OCI-LY3 (cell line): ENCODE measurements around the gene CDKN1C.
A peak's percentile ranks its signal among the peaks of the same experiment; 100 is the strongest.

ENCODE experiments used
- H2AFZ ChIP-seq: fragments of 200-600, 300-600 bp; shearing (Covaris generic); 2 replicates; pipeline ENCODE4 v1.6.0; 2014; ENCODE audit warnings: antibody characterized with exemption, low read depth, low read length
- H3K27ac ChIP-seq: fragments of 200-600, 300-600 bp; sonication (generic); 2 replicates; pipeline ENCODE4 v1.5.1; 2014; ENCODE audit warnings: mild to moderate bottlenecking, low read length, moderate library complexity, mixed read lengths
- H3K27me3 ChIP-seq: fragments of 200-600, 300-600 bp; sonication (generic); 2 replicates; pipeline ENCODE4 v1.6.1; 2014; ENCODE audit warnings: low read depth, low read length, mixed read lengths
- H3K36me3 ChIP-seq: fragments of 200-600, 300-600 bp; sonication (generic); replicated peaks from 2 replicates; pipeline ENCODE3; 2014; ENCODE audit warnings: low read depth, low read length, mixed read lengths
- H3K4me1 ChIP-seq: fragments of 300-600, 200-600 bp; sonication (generic); 2 replicates; pipeline ENCODE4 v1.6.1; 2014; ENCODE audit warnings: low read length, mixed read lengths
- H3K4me2 ChIP-seq: fragments of 200-600, 300-600 bp; sonication (generic); 2 replicates; pipeline ENCODE4 v1.6.1; 2014; ENCODE audit warnings: low read length, mixed read lengths
- H3K4me3 ChIP-seq: fragments of 300-600, 200-600 bp; sonication (generic); 2 replicates; pipeline ENCODE4 v1.5.1; 2014; ENCODE audit warnings: antibody characterized with exemption, mild to moderate bottlenecking, low read length, moderate library complexity
- H3K79me2 ChIP-seq: fragments of 300-600, 200-600 bp; shearing (Covaris generic); 2 replicates; pipeline ENCODE4 v1.6.1; 2014; ENCODE audit warnings: mild to moderate bottlenecking, low read length, mixed read lengths
- H3K9ac ChIP-seq: fragments of 300-600, 200-600 bp; shearing (Covaris generic); 2 replicates; pipeline ENCODE4 v1.6.0; 2014; ENCODE audit warnings: mild to moderate bottlenecking, low read length, moderate library complexity
- H3K9me3 ChIP-seq: fragments of 200-600, 300-600 bp; shearing (Covaris generic); 2 replicates; pipeline ENCODE4 v1.6.1; 2014; ENCODE audit warnings: low read length, mixed read lengths; ENCODE audit not compliant: insufficient read depth
- H4K20me1 ChIP-seq: fragments of 200-600, 300-600 bp; sonication (generic); 2 replicates; pipeline ENCODE4 v1.6.1; 2016; ENCODE audit warnings: low read length, mixed read lengths; ENCODE audit not compliant: insufficient read depth
- EZH2phosphoT487 ChIP-seq: fragments of 200-600 bp; shearing (Covaris generic); IDR thresholded peaks from 2 replicates; pipeline ENCODE4 v1.6.1; 2018; ENCODE audit warnings: antibody characterized with exemption, mixed run types, low read depth
- TF ChIP-seq, protein P1 (sequence below): fragments of 200-600, 300-600 bp; sonication (generic); IDR thresholded peaks from 2 replicates; pipeline ENCODE4 v1.5.1; 2014; ENCODE audit warnings: antibody characterized with exemption, low read length, low read depth

Gene CDKN1C

DNA sequence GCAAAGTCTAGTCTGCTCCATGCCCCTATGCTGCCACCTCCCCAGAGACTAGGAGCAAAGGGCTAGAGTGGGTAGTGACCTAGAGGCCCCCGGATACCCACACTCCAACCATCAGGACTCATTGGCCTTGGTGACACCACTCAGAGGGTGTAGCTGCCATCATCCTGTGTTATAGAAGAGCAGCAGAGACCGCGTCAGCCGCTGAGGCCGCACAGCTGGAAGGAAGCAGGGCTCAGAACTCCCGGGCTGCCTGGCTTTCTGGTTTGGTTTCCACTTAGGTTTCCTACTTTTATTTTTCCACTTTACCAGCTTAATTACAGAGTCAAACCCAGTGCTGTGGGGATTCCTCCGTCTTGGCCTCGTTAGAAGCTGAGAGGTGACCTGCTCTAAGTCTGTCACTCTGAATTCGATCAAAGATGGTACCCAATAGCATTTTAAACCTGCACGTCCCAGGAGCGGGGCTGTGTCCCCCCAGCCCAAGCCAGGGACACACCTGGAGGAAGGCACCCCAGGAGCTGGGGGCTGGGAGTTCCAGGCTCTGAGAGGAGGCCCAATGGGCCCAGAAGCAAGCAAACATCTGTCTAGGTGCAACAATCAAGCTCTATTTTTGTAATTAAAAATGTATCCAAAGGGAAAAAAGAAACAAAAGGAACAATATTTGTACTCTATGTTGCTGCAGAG, 2.1 kb upstream of the CDKN1C start:
- H3K79me2 ChIP-seq: no peaks in the 10 kb centered on the region
- peak overlapping the region; percentile 71 for H3K4me2 ChIP-seq
- H3K27ac ChIP-seq: no peak overlapping the region
- no peak for TF ChIP-seq EZH2phosphoT487
- TF ChIP-seq, protein P1, sequence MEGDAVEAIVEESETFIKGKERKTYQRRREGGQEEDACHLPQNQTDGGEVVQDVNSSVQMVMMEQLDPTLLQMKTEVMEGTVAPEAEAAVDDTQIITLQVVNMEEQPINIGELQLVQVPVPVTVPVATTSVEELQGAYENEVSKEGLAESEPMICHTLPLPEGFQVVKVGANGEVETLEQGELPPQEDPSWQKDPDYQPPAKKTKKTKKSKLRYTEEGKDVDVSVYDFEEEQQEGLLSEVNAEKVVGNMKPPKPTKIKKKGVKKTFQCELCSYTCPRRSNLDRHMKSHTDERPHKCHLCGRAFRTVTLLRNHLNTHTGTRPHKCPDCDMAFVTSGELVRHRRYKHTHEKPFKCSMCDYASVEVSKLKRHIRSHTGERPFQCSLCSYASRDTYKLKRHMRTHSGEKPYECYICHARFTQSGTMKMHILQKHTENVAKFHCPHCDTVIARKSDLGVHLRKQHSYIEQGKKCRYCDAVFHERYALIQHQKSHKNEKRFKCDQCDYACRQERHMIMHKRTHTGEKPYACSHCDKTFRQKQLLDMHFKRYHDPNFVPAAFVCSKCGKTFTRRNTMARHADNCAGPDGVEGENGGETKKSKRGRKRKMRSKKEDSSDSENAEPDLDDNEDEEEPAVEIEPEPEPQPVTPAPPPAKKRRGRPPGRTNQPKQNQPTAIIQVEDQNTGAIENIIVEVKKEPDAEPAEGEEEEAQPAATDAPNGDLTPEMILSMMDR: no peak
- H3K36me3 ChIP-seq: no peaks in the 10 kb centered on the region
- no peaks in the 10 kb centered on the region for H3K27me3 ChIP-seq
- H3K9ac ChIP-seq: no peak overlapping the region
- peaks cover 23% of the 10 kb centered on the region for H3K4me1 ChIP-seq
- H4K20me1 ChIP-seq: no peaks in the 10 kb centered on the region
- peak overlapping the region; percentile 47; the same call in 1 of the 2 replicates for H3K4me3 ChIP-seq
- H2AFZ ChIP-seq: no peak overlapping the region
- H3K9me3 ChIP-seq: no peaks in the 10 kb centered on the region

DNA sequence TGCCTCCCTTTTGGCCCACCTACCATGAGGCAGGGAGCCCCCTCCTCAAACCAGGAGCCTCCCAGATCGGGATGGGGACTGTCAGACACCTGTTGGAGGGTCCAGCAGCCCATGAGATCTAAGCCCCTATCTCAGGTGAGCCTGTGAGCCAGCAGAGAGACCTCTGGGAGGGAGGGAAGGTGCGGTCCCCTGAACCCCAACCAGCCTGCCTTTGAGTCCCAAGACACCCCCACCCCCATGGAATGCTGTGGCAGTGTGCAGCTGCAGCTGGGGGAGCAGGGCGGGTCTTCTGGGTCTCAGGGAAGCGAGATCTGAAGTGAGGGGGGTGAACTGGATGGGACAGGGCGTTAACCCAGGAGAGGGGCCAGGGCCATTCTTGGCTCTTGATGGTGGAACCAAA, 1.4 kb upstream of the CDKN1C start:
- H3K4me1 ChIP-seq: peaks cover 20% of the 10 kb centered on the region
- no peak overlapping the region for H3K27ac ChIP-seq
- H3K9ac ChIP-seq: no peak overlapping the region
- H3K36me3 ChIP-seq: no peaks in the 10 kb centered on the region
- no peak overlapping the region for H2AFZ ChIP-seq
- no peaks in the 10 kb centered on the region for H3K27me3 ChIP-seq
- H3K79me2 ChIP-seq: no peaks in the 10 kb centered on the region
- no peaks in the 10 kb centered on the region for H3K9me3 ChIP-seq
- no peaks in the 10 kb centered on the region for H4K20me1 ChIP-seq
- H3K4me3 ChIP-seq: no peak overlapping the region
- no peak overlapping the region for H3K4me2 ChIP-seq
- TF ChIP-seq, protein P1: no peak
- no peak for TF ChIP-seq EZH2phosphoT487

DNA sequence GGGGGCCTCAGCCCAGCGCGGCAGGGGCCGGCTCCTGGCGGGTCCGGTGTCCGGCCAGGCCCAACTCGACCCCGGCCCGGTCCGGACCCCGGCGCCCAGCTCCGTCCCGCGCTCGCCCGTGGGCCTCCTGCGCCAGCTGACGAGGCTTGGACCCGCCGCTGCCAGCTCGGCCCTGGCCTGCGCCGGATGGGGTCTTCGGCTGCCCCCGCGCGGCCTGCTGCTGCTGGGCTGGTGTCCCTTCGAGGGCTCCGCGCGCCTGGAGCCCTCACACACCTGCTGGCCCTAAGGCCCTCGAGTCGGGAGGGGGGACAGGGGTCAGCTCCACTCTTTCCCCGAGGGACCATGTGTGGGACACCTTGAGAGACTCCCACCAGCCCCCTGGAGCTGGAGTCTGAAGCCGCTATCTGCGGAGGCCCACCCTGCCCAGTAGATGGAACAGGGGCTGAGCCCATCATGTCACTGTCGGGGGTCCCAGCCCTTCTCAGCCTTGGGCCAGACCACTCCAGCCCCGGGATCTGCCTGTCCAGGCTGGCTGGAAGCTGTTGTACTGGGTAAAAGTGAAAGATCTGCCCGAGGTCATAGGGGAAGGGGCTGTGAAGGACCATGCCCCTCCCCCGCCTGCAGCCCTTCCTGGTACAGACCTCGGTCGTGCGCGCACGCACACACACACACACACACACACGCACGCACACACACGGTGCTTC, 768 bp upstream of the CDKN1C start:
- Histone ChIP-seq H4K20me1 (no peaks in the 10 kb centered on the region), H3K9me3 (no peaks in the 10 kb centered on the region), H3K4me1 (peaks cover 14% of the 10 kb centered on the region), H2AFZ (no peak overlapping the region), H3K36me3 (no peaks in the 10 kb centered on the region), H3K4me3 (no peak overlapping the region), H3K27me3 (no peaks in the 10 kb centered on the region), H3K27ac (no peak overlapping the region), H3K79me2 (no peaks in the 10 kb centered on the region), H3K4me2 (no peak overlapping the region), H3K9ac (no peak overlapping the region)
- TF ChIP-seq, protein P1: no peak
- no peak for TF ChIP-seq EZH2phosphoT487

DNA sequence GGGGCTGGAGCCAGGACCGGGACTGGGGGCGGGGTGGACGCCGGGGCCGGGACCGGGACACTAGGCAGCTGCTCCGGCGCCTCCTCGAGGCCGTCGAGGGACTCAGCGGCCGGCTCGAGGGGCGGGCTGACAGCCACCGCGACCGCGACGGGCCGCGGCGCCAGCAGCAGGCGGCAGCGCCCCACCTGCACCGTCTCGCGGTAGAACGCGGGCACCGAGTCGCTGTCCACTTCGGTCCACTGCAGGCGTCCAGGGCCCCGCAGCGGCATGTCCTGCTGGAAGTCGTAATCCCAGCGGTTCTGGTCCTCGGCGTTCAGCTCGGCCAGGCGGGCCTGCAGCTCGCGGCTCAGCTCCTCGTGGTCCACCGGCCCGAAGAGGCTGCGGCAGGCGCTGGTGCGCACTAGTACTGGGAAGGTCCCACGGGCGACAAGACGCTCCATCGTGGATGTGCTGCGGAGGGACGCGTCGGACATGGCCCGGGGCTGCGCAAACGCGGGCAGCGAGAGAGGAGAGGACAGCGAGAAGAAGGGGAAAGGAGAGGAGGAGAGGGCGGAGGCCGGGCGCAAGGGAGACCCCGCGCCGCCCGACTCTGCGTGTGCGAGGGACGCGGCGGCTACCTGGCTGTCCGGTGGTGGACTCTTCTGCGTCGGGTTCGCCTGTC, 428 bp downstream of the CDKN1C start:
- Histone ChIP-seq H3K9ac (no peak overlapping the region), H3K4me2 (no peak overlapping the region), H3K4me1 (peaks cover 3% of the 10 kb centered on the region), H3K4me3 (no peak overlapping the region), H3K27ac (no peak overlapping the region), H3K36me3 (no peaks in the 10 kb centered on the region), H4K20me1 (no peaks in the 10 kb centered on the region), H3K9me3 (no peaks in the 10 kb centered on the region), H3K27me3 (no peaks in the 10 kb centered on the region), H3K79me2 (no peaks in the 10 kb centered on the region), H2AFZ (no peak overlapping the region)
- TF ChIP-seq EZH2phosphoT487: no peak
- TF ChIP-seq, protein P1: no peak
